H9 (cell line): Measurements from ENCODE around the gene GLB1L. TPM values are rescaled to one million over a fixed set of nuclear protein-coding genes. Genes with fewer than 3 reads are reported as not detected.

ENCODE experiments used
- DNase-seq: peaks from one replicate; pipeline ENCODE4 v3.0.0-alpha.2; 2017
- H2AFZ ChIP-seq: one replicate; pipeline ENCODE4 v1.6.1; 2013; ENCODE audit warnings: mild to moderate bottlenecking, low read length, control low read depth, moderate library complexity
- H2AK5ac ChIP-seq: 2 replicates; pipeline ENCODE4 v1.6.1; 2013; ENCODE audit warnings: low read length, control low read depth, mixed read lengths; ENCODE audit not compliant: insufficient read length
- H2BK120ac ChIP-seq: one replicate; pipeline ENCODE4 v1.6.1; 2013; ENCODE audit warnings: low read depth, mild to moderate bottlenecking, low read length, control low read depth, inconsistent platforms; ENCODE audit not compliant: poor library complexity, severe bottlenecking
- H2BK12ac ChIP-seq: 2 replicates; pipeline ENCODE4 v1.6.1; 2013; ENCODE audit warnings: low read length, control low read depth, mixed read lengths, low read depth; ENCODE audit not compliant: insufficient read length
- H2BK15ac ChIP-seq: 2 replicates; pipeline ENCODE4 v1.6.1; 2013; ENCODE audit warnings: low read depth, low read length, control low read depth
- H2BK20ac ChIP-seq: one replicate; pipeline ENCODE4 v1.6.1; 2013; ENCODE audit warnings: low read depth, mild to moderate bottlenecking, low read length, control low read depth, inconsistent platforms; ENCODE audit not compliant: poor library complexity, severe bottlenecking
- H2BK5ac ChIP-seq: 2 replicates; pipeline ENCODE4 v1.6.1; 2013; ENCODE audit warnings: low read length, control low read depth, mixed read lengths; ENCODE audit not compliant: insufficient read length
- H3K14ac ChIP-seq: 2 replicates; pipeline ENCODE4 v1.6.1; 2013; ENCODE audit warnings: low read length, control low read depth; ENCODE audit not compliant: insufficient read depth
- H3K18ac ChIP-seq: 2 replicates; pipeline ENCODE4 v1.6.1; 2013; ENCODE audit warnings: low read depth, mild to moderate bottlenecking, mixed read lengths, low read length, control low read depth; ENCODE audit not compliant: insufficient read length
- H3K23ac ChIP-seq: 2 replicates; pipeline ENCODE4 v1.6.1; 2013; ENCODE audit warnings: low read length, control low read depth, mixed read lengths, low read depth; ENCODE audit not compliant: insufficient read length
- H3K23me2 ChIP-seq: 2 replicates; pipeline ENCODE4 v1.6.1; 2013; ENCODE audit warnings: low read depth, mild to moderate bottlenecking, mixed read lengths, low read length, control low read depth; ENCODE audit not compliant: insufficient read length, poor library complexity, severe bottlenecking
- H3K27ac ChIP-seq: 2 replicates; pipeline ENCODE4 v1.5.1; 2013; ENCODE audit warnings: low read length, control low read depth, mixed read lengths, low read depth; ENCODE audit not compliant: insufficient read length
- H3K27me3 ChIP-seq: 2 replicates; pipeline ENCODE4 v1.6.1; 2013; ENCODE audit warnings: low read length, control low read depth, inconsistent platforms; ENCODE audit not compliant: insufficient read depth
- H3K4ac ChIP-seq: 2 replicates; pipeline ENCODE4 v1.6.1; 2013; ENCODE audit warnings: low read depth, mild to moderate bottlenecking, control low read depth, inconsistent platforms, low read length, moderate library complexity
- H3K4me1 ChIP-seq: 2 replicates; pipeline ENCODE4 v1.6.1; 2013; ENCODE audit warnings: low read length, control low read depth, inconsistent platforms; ENCODE audit not compliant: insufficient read depth
- H3K4me2 ChIP-seq: 2 replicates; pipeline ENCODE4 v1.6.1; 2013; ENCODE audit warnings: low read length, control low read depth, mixed read lengths; ENCODE audit not compliant: insufficient read length, insufficient read depth
- H3K56ac ChIP-seq: 2 replicates; pipeline ENCODE4 v1.6.1; 2013; ENCODE audit warnings: low read depth, mild to moderate bottlenecking, mixed read lengths, low read length, control low read depth; ENCODE audit not compliant: insufficient read length
- H3K79me1 ChIP-seq: 2 replicates; pipeline ENCODE4 v1.6.1; 2013; ENCODE audit warnings: low read depth, mild to moderate bottlenecking, moderate library complexity, low read length, control low read depth, inconsistent platforms; ENCODE audit not compliant: insufficient read depth, poor library complexity, severe bottlenecking
- H3K79me2 ChIP-seq: 2 replicates; pipeline ENCODE4 v1.6.1; 2013; ENCODE audit warnings: low read length, control low read depth, inconsistent platforms; ENCODE audit not compliant: insufficient read depth
- H3K9ac ChIP-seq: 2 replicates; pipeline ENCODE4 v1.6.1; 2013; ENCODE audit warnings: low read length, control low read depth, mixed read lengths; ENCODE audit not compliant: insufficient read length; ENCODE audit errors: extremely low read depth
- H3K9me3 ChIP-seq: one replicate; pipeline ENCODE4 v1.6.1; 2013; ENCODE audit warnings: low read depth, low read length, inconsistent platforms; ENCODE audit not compliant: control insufficient read depth
- H3T11ph ChIP-seq: one replicate; pipeline ENCODE4 v1.6.1; 2013; ENCODE audit warnings: mild to moderate bottlenecking, low read length, control low read depth, inconsistent platforms
- H4K20me1 ChIP-seq: one replicate; pipeline ENCODE4 v1.6.1; 2013; ENCODE audit not compliant: control insufficient read depth, insufficient read length, insufficient read depth
- H4K5ac ChIP-seq: 2 replicates; pipeline ENCODE4 v1.6.1; 2013; ENCODE audit warnings: low read depth, mild to moderate bottlenecking, mixed read lengths, low read length, control low read depth; ENCODE audit not compliant: insufficient read length
- H4K8ac ChIP-seq: replicated peaks from 2 replicates; pipeline ENCODE4 v1.6.1; 2013; ENCODE audit warnings: low read length, control low read depth, mixed read lengths, low read depth; ENCODE audit not compliant: insufficient read length
- H4K91ac ChIP-seq: 2 replicates; pipeline ENCODE4 v1.6.1; 2013; ENCODE audit warnings: low read depth, mild to moderate bottlenecking, moderate library complexity, mixed read lengths, low read length, control low read depth; ENCODE audit not compliant: insufficient read length
- H3K27ac Mint-ChIP-seq, 3 experiments: 2 replicates in 2 of 3; 3 replicates in 1 of 3; pipeline ENCODE4 v1.8.0; 2020 to 2021; ENCODE audit warnings: mixed read lengths in 3 of 3, mild to moderate bottlenecking in 1 of 3, moderate library complexity in 1 of 3
- H3K27me3 Mint-ChIP-seq: 2 replicates; pipeline ENCODE4 v1.8.0; 2021; ENCODE audit warnings: low read depth, mild to moderate bottlenecking, moderate library complexity, mixed read lengths
- H3K36me3 Mint-ChIP-seq, 3 experiments: 2 replicates in 2 of 3; 3 replicates in 1 of 3; pipeline ENCODE4 v1.8.0; 2020 to 2021; ENCODE audit warnings: low read depth in 3 of 3, mixed read lengths in 3 of 3; ENCODE audit not compliant: insufficient read depth in 1 of 3
- H3K4me1 Mint-ChIP-seq, 2 experiments: 2 replicates each; pipeline ENCODE4 v1.8.0; 2020; ENCODE audit warnings: mixed read lengths in 2 of 2
- H3K4me3 Mint-ChIP-seq, 2 experiments: 2 replicates in 1 of 2; 3 replicates in 1 of 2; pipeline ENCODE4 v1.8.0; 2020 to 2021; ENCODE audit warnings: mild to moderate bottlenecking in 2 of 2, mixed read lengths in 2 of 2, moderate library complexity in 1 of 2
- H3K9me3 Mint-ChIP-seq, 2 experiments: 2 replicates in 1 of 2; 3 replicates in 1 of 2; pipeline ENCODE4 v1.8.0; 2020; ENCODE audit warnings: mild to moderate bottlenecking in 2 of 2, mixed read lengths in 2 of 2, moderate library complexity in 1 of 2
- whole genome bisulfite sequencing: extraction: QIAGEN DNeasy Blood & Tissue Kit; methylation state at CpG from one replicate; pipeline ENCODE4 v1.1.7; 2013; ENCODE audit warnings: missing lambda C conversion rate, low lambda C conversion rate, mixed read lengths; ENCODE audit not compliant: insufficient read length; ENCODE audit errors: extremely low coverage; 5-methylcytosine and 5-hydroxymethylcytosine counted together
- total RNA-seq: library from RNA; stranded (reverse); gene quantifications from 2 replicates; pipeline ENCODE4 v1.2.1, GENCODE V29; 2021
- TF ChIP-seq, protein P1 (sequence below): fragments of 200-600 bp; sonication (generic); conservative IDR thresholded peaks from 3 replicates; pipeline ENCODE4 v1.8.0; 2021; ENCODE audit warnings: antibody characterized with exemption, mild to moderate bottlenecking

GLB1L gene
- total RNA-seq, 1 experiment from 2014 or later: 6.5 TPM

DNA sequence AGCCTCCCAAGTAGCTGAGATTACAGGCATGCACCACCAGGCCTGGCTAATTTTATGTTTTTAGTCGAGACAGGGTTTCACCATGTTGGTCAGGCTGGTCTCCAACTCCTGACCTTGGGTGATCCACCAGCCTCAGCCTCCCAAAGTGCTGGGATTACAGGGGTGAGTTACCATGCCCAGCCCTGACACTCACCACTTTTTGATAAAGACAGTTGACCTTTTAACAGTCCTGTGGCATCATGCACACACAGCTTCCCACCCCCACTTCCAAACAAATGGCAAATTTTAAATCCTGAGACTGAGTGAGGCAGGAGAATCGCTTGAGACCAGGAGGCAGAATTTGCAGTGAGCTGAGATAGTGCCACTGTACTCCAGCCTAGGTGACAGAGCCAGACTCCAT, 27.8 kb upstream of the GLB1L start:
- H4K20me1 ChIP-seq: no peaks in the 10 kb centered on the region
- no peaks in the 10 kb centered on the region for H3K27me3 ChIP-seq
- no peak overlapping the region for H2BK20ac ChIP-seq
- no peak overlapping the region for H3K23ac ChIP-seq
- H3K56ac ChIP-seq: no peak overlapping the region
- H3K4me1 ChIP-seq: peaks cover 4% of the 10 kb centered on the region; the same call in 1 of the 2 replicates
- H3K27ac ChIP-seq: no peak overlapping the region
- no peak overlapping the region for H3K4me2 ChIP-seq
- H3K23me2 ChIP-seq: no peaks in the 10 kb centered on the region
- no peak overlapping the region for H2AK5ac ChIP-seq
- no peak overlapping the region for H2BK12ac ChIP-seq
- no peak overlapping the region for H3T11ph ChIP-seq
- TF ChIP-seq, protein P1, sequence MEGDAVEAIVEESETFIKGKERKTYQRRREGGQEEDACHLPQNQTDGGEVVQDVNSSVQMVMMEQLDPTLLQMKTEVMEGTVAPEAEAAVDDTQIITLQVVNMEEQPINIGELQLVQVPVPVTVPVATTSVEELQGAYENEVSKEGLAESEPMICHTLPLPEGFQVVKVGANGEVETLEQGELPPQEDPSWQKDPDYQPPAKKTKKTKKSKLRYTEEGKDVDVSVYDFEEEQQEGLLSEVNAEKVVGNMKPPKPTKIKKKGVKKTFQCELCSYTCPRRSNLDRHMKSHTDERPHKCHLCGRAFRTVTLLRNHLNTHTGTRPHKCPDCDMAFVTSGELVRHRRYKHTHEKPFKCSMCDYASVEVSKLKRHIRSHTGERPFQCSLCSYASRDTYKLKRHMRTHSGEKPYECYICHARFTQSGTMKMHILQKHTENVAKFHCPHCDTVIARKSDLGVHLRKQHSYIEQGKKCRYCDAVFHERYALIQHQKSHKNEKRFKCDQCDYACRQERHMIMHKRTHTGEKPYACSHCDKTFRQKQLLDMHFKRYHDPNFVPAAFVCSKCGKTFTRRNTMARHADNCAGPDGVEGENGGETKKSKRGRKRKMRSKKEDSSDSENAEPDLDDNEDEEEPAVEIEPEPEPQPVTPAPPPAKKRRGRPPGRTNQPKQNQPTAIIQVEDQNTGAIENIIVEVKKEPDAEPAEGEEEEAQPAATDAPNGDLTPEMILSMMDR: no peak
- H4K5ac ChIP-seq: no peak overlapping the region
- no peaks in the 10 kb centered on the region for H3K9me3 ChIP-seq
- no peaks in the 10 kb centered on the region for H3K79me2 ChIP-seq
- Mint-ChIP-seq H3K4me3 (no peak overlapping the region), H3K36me3 (no peaks in the 10 kb centered on the region), H3K9me3 (no peaks in the 10 kb centered on the region), H3K4me1 (peaks cover 21 to 23% of the 10 kb centered on the region in 2 experiments), H3K27me3 (peaks cover 32% of the 10 kb centered on the region), H3K27ac (no peak overlapping the region)
- H2AFZ ChIP-seq: no peak overlapping the region
- DNase-seq: no peak
- no CpG with 5 or more reads among the region's 2 CpGs for WGBS
- H3K18ac ChIP-seq: no peak overlapping the region
- H3K14ac ChIP-seq: no peak overlapping the region
- H3K4ac ChIP-seq: no peak overlapping the region
- H2BK5ac ChIP-seq: no peak overlapping the region
- H3K9ac ChIP-seq: no peak overlapping the region
- H4K91ac ChIP-seq: no peak overlapping the region
- no peaks in the 10 kb centered on the region for H3K79me1 ChIP-seq
- no peak overlapping the region for H2BK15ac ChIP-seq
- no peak overlapping the region for H2BK120ac ChIP-seq
- H4K8ac ChIP-seq: no peak overlapping the region
